HUDEP-2 (cell line): Measurements from ENCODE around the gene NHS.
A peak's percentile ranks its signal among the peaks of the same experiment; 100 is the strongest.
"Not testable (repeated sequence)": the region's sequence is repeated elsewhere in the genome, so short reads cannot be mapped to it uniquely, and the experiment has no call there.

Experiments
- DNase-seq, 76 experiments: peaks; one replicate each; lab custom pipeline; 2025; ENCODE audit not compliant: unreplicated experiment in 76 of 76; lab: John Stamatoyannopoulos, UW

NHS gene

DNA sequence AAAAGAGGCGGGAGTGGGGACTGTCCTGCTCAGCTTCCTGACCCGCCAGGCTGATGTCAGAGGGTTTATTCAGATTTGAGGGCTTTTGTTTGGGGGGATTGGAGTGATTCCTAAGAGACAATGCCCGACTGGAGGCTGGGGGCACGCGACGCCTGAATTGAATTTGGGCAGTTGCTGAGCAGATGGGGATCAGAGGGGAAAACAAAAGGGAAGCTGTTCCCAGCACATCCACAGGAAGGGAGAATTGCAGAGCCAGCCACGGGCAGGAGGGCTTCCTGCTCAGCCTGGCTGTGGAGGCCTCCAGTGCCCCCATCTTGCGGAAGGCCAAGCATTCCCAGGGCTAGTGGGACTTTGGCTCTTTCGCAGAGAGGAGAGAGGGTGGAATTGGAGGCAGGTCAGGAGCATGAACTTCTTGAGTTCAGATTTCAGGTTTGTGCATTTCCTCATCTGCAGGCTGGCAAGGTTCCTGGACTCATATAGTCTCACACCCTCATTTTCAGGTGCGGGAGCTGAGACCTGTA is 162.8 kb downstream of the NHS start:
- no peak for DNase-seq

- DNase-seq, result no peak
Observed at GRCh38 chrX:17542123-17542522, 167.1 kb downstream of the NHS start.

DNA sequence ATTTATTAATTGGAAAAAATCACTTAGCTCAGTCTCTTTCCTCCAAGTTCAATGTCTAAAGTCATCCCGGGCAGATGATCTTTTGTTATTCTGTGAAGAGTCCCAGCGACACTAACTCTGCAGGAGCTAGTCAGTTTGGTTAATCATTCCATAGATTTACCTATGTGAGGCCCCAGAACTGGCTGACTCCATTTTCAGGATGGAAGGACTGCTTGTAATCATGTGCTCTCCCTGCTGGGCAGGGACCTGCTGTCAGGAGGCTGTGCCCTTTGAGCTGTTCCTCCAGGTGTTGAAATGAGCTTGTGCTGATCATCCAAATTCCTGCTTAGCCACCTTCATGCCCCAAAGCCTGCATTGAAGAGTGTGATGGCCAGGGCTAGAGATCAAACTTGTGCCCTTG is 169.8 kb downstream of the NHS start:
- DNase-seq, result no peak

DNA sequence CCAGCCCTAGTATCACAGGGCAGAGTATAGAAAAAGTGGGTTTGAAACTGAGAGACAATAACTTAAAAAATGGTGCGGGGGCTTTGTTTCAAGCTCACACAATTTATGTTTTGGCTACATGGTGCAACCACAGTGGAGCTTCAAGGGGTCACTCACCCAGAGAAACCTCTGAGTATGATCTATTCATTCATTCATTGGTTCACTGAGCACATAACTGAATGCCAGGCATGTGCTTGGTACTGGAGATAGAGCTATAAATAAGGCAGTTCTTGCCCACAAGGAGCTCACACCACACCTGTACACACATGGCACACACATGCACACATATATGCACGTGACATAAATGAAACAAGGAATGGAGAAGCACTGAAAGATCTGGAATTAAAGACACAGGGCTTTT is 171.4 kb downstream of the NHS start:
- DNase-seq, result no peak

- DNase-seq, result peak in 17 of 76 experiments; percentile 0 to 40 (median 3)
Observed at GRCh38 chrX:17547658-17548057, 172.7 kb downstream of the NHS start.

DNA sequence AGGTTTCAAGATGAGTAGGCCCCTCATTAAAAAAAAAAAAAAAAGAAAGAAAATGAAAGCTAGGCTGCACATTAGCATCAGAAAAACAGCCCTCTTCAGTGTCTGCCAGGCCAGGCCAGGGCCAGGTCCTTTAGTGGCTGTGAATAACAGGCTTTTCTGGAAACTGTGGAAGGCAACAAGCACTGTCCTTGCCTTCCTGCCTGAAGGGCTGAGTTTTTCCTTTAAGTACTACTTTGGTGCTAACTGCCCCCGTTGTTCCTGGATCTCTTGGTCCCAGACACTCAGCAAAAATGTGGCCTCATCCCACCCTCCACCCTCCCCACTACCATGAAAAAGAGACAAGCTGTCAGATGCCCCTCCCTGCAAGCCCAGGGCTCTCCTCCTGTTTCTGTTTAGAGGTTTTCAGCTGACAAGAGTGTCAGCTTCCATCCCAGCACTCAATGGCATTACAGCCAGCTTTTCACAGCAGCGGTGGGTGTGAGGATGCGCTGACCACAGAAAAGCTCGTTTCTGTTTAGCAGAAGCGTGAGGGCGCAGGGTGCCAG is 174.2 kb downstream of the NHS start:
- DNase-seq, result no peak

DNA sequence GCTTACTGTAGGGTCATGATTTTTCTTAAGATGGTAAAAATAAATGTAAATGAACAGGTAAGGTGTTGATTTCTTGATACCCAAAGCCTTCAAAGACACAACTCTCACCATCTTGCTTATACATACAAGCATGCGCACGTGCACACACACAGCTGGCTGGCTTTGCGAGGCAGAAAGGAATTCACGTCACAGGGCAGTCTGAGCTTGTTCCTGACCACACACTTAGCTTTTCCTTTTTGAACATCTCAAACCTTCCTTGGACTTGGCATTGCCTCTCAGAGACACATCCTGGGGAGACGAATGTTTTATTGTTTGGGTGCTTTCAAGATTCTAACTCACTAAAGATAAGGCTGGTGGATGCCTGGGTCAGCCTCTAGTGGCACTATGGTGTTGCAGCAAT is 175.0 kb downstream of the NHS start:
- no peak for DNase-seq

- DNase-seq, result no peak
Observed at GRCh38 chrX:17552044-17552650, 177.1 kb downstream of the NHS start.

- DNase-seq, result no peak
Observed at GRCh38 chrX:17553469-17553868, 178.5 kb downstream of the NHS start.

GRCh38 chrX:17553961-17554482 is 179.0 kb downstream of the NHS start:
- DNase-seq, result no peak

DNA sequence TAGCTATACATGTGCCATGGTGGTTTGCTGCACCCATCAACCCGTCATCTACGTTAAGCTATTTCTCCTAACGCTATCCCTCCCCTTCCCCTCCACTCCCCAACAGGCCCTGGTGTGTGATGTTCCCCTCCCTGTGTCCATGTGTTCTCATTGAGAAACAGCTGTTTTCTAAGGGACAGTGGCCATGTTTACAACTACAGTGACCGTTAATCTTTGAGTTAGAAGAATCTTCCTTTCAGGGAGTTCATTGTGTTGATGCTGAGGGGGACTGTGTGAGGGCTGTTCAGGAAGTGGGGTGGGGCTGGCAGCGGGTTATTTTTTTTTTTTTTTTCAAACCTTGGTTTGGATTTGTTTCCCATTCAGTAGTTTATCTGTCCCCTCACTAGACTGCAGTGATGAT is 179.9 kb downstream of the NHS start:
- no peak for DNase-seq

GRCh38 chrX:17555846-17556245 is 180.8 kb downstream of the NHS start:
- DNase-seq, result no peak

DNA sequence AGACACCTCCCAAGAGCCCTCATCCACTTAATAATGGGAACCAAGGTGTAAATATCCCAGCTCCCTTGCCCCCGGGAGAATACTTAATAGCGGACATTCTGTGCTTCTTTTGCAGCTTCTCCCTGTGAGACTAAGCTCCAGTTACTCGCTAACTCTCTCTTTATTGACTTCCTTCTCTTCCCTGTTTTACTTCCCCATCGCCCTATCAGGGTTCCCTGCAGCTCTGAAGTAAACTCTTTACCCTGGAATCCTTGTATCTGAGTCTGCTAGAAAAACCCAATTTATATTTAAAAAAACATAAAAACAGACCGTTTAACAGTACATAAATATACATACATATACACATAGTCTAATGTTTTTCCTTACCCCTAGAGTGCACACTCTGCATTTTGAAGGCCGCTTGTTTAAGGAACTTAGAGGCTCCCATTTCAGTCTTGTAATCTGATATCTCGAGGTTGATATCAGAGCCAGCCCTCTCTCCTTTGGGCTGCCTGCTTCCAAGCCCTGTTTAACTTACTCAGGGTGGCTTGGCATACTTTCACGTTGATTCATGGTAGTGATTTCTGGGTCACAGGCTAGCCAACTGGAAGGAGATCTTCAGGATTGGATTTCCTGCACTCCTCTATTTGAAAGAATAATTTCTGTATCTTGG is 184.9 kb downstream of the NHS start:
- DNase-seq, result no peak

GRCh38 chrX:17560385-17560784 is 185.4 kb downstream of the NHS start:
- no peak for DNase-seq

GRCh38 chrX:17563076-17563475 is 188.1 kb downstream of the NHS start:
- DNase-seq, result no peak

DNA sequence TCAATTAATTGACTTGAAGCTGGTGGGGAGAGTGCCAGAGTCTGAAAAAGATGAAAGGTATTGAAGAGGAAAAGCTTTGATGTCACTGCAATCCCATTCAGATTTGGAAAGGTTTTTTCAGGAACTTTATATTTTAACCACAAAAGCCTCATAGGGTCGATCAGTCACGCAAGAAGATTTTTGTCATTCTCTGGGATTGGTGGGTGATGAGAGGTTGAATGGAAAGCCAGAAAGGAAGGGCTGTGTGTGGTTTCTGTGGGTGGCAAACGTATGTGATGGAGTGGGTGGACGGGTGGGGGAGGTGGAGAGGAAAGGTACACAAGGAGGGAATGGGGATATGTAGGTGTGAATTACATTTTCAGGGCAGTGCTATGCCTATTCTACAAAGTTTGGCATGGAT is 188.5 kb downstream of the NHS start:
- DNase-seq, result no peak

DNA sequence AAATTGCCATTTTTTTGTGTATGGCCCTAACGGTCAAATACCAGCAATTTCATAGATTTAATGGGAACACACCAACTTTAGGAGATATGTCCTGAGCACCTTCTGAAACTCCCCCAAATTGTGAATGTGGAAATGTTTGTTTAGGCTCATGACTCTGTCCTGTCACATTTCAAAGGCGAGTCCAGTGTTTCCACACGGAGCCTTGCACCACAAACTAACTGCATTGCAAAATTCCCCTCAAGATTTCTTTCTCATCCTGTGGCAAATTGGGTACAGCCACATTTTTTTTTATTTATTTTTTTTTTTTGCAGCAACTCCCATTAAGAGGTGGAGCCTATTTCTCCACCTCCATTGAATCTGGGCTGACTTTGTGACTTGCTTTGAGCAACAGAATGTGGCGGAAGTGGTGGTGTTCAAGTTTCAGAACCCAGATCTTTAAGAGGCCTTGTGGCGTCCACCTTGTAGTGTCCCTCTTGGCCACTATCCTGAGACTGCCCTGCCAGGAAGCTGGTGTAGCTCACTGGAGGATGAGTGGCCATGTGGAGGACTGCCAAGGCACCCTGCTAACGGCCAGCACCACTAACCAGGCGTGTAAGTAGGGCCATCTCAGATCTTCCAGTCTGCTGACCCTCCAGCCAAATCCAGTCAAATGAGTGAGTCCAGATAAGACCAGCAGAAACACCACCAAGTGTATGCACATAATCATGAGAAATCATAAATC is 189.8 kb downstream of the NHS start:
- no peak for DNase-seq

GRCh38 chrX:17566740-17567139 is 191.7 kb downstream of the NHS start:
- DNase-seq, result no peak

DNA sequence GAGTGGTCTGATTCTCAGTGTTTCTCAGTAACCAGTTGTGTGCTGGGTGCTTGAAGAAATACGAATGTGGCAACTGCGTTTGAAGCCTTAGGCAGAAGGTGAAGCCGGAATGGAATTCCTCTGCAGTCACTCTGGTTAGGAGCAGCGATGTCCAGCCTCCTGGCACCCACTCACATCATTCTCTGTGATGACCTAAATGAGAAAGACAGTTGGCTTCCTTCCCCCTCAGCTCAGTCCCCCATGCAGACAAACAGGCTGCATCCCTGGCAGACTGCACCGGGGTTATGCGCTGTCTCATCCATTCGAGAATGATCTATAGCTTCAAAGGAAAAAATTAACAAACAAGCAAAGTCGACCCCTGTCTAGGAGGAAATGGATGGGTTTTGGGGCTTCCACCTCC is 192.2 kb downstream of the NHS start:
- no peak for DNase-seq

GRCh38 chrX:17567821-17568220 is 192.8 kb downstream of the NHS start:
- no peak for DNase-seq

- DNase-seq, result not testable (repeated sequence)
Observed at GRCh38 chrX:17568804-17569203, 193.8 kb downstream of the NHS start.
